PC-9 (cell line): Measurements from ENCODE around the gene PHACTR1.

Source experiments
- EZH2 ChIP-seq: fragments of 200-600 bp; sonication (generic); IDR thresholded peaks from 2 replicates; pipeline ENCODE4 v1.8.0; 2017; ENCODE audit warnings: antibody characterized with exemption, low read depth
- TF ChIP-seq, protein P1 (sequence below): fragments of 200-600 bp; sonication (generic); conservative IDR thresholded peaks from 2 replicates; pipeline ENCODE4 v1.6.1; 2017; ENCODE audit warnings: mixed run types, antibody characterized with exemption, mild to moderate bottlenecking, moderate library complexity

GRCh38 chr6:13066050-13066449 is 349.5 kb downstream of the PHACTR1 start:
- TF ChIP-seq, protein P1, sequence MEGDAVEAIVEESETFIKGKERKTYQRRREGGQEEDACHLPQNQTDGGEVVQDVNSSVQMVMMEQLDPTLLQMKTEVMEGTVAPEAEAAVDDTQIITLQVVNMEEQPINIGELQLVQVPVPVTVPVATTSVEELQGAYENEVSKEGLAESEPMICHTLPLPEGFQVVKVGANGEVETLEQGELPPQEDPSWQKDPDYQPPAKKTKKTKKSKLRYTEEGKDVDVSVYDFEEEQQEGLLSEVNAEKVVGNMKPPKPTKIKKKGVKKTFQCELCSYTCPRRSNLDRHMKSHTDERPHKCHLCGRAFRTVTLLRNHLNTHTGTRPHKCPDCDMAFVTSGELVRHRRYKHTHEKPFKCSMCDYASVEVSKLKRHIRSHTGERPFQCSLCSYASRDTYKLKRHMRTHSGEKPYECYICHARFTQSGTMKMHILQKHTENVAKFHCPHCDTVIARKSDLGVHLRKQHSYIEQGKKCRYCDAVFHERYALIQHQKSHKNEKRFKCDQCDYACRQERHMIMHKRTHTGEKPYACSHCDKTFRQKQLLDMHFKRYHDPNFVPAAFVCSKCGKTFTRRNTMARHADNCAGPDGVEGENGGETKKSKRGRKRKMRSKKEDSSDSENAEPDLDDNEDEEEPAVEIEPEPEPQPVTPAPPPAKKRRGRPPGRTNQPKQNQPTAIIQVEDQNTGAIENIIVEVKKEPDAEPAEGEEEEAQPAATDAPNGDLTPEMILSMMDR = no peak
- TF ChIP-seq EZH2 = no peak
